Osteoblast (primary cell): ENCODE measurements around the gene SCYL2. TPM values are rescaled to one million over a fixed set of nuclear protein-coding genes. Genes with fewer than 3 reads are reported as not detected.
"Not testable (repeated sequence)": the region's sequence is repeated elsewhere in the genome, so short reads cannot be mapped to it uniquely, and the experiment has no call there.

Experiments used
- DNase-seq: peaks from one replicate; pipeline ENCODE4 v3.0.0; 2011; ENCODE audit warnings: low spot score, mixed read lengths; ENCODE audit not compliant: insufficient read length; ENCODE audit errors: missing footprints
- H2AFZ ChIP-seq: 2 replicates; pipeline ENCODE4 v1.6.0; 2011; ENCODE audit warnings: mild to moderate bottlenecking, low read length
- H3K27ac ChIP-seq: 2 replicates; pipeline ENCODE4 v1.5.1; 2011; ENCODE audit warnings: mild to moderate bottlenecking, low read depth, low read length, moderate library complexity
- H3K27me3 ChIP-seq: 2 replicates; pipeline ENCODE4 v1.6.0; 2012; ENCODE audit warnings: mild to moderate bottlenecking, control low read depth, inconsistent platforms, low read length, moderate library complexity; ENCODE audit not compliant: insufficient read depth
- H3K36me3 ChIP-seq: 2 replicates; pipeline ENCODE4 v1.5.1; 2011; ENCODE audit warnings: mild to moderate bottlenecking, low read length, control low read depth, moderate library complexity; ENCODE audit not compliant: insufficient read depth
- H3K4me1 ChIP-seq: 2 replicates; pipeline ENCODE4 v1.5.1; 2011; ENCODE audit warnings: mild to moderate bottlenecking, low read length, control low read depth, moderate library complexity; ENCODE audit not compliant: insufficient read depth
- H3K4me2 ChIP-seq: 2 replicates; pipeline ENCODE4 v1.6.0; 2011; ENCODE audit warnings: mild to moderate bottlenecking, low read length; ENCODE audit not compliant: insufficient read depth
- H3K4me3 ChIP-seq: fragments of 200-600 bp; sonication (generic); 3 replicates; pipeline ENCODE4 v1.5.1; 2012; ENCODE audit warnings: mild to moderate bottlenecking, low read length, inconsistent platforms; ENCODE audit not compliant: insufficient read depth
- H3K79me2 ChIP-seq: 2 replicates; pipeline ENCODE4 v1.6.0; 2012; ENCODE audit warnings: mild to moderate bottlenecking, low read length, control low read depth, inconsistent platforms; ENCODE audit not compliant: insufficient read depth
- H3K9me3 ChIP-seq: 2 replicates; pipeline ENCODE4 v1.5.1; 2011; ENCODE audit warnings: low read depth, low read length, control low read depth
- H4K20me1 ChIP-seq: 2 replicates; pipeline ENCODE4 v1.6.0; 2012; ENCODE audit warnings: mild to moderate bottlenecking, low read length, control low read depth; ENCODE audit not compliant: insufficient read depth
- total RNA-seq: library from RNA; depleted of rRNA; stranded (reverse); fragments of >200 nt; gene quantifications from 2 replicates; pipeline ENCODE4 v1.2.3, GENCODE V29; 2012
- TF ChIP-seq, protein P1 (sequence below): IDR thresholded peaks from 2 replicates; pipeline ENCODE4 v1.5.1; 2011; ENCODE audit warnings: mild to moderate bottlenecking, low read depth, low read length, moderate library complexity; ENCODE audit errors: extremely low read depth

Gene SCYL2
- total RNA-seq, 1 donor: 64.4 TPM

DNA sequence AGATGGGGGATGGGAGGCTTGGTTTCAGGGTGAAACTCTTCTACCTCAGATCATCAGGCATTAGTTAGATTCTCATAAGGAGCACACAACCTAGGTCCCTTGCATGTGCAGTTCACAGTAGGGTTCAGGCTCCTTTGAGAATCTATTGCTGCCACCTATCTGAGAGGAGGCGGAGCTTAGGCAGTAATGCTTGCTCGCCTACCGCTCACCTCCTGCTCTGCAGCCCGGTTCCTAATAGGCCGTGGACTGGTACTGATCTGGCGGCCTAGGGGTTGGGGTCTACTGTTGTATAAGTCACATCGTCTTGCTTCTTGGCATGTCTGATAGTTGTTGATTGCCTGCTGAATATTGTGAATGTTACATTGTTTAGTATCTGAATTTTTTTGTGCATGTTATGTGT is 12.2 kb downstream of the SCYL2 start:
- H4K20me1 ChIP-seq: peaks cover 11% of the 10 kb centered on the region
- no peak overlapping the region for H2AFZ ChIP-seq

DNA sequence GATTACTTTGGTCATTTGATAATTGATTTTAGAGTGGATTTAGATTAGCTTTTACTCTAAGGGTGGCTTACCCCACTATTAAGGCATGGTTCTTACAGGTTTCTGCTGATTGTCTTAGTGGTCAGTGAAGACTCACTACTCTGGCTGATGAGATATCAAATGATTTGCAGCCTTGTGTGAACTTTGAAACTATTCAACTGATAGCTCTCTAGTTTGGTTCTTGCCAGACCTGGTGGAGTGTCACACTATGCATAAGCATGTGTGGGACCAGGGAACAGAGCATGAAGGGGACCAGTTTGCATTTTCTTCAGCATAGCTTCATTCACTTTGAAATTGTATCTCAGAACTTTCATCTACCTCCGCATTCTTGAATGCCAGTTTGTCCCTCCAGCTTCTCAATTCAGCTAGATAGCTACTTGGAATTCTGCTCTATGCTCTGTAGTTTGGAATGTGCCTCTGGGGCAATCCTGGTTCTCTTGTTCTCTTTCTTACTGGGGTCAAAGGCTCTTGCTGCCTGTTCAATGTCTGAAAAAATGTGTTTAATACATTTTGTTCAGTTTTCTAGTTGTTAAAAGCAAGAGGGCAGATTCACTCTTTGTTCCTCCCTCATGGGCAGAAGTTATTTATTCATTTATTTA is 12.7 kb downstream of the SCYL2 start:
- no peak overlapping the region for H3K4me3 ChIP-seq
- DNase-seq: no peak
- no peaks in the 10 kb centered on the region for H3K27me3 ChIP-seq
- no peak overlapping the region for H3K27ac ChIP-seq
- H4K20me1 ChIP-seq: peaks cover 11% of the 10 kb centered on the region
- no peak overlapping the region for H3K4me2 ChIP-seq
- no peaks in the 10 kb centered on the region for H3K9me3 ChIP-seq
- TF ChIP-seq, protein P1, sequence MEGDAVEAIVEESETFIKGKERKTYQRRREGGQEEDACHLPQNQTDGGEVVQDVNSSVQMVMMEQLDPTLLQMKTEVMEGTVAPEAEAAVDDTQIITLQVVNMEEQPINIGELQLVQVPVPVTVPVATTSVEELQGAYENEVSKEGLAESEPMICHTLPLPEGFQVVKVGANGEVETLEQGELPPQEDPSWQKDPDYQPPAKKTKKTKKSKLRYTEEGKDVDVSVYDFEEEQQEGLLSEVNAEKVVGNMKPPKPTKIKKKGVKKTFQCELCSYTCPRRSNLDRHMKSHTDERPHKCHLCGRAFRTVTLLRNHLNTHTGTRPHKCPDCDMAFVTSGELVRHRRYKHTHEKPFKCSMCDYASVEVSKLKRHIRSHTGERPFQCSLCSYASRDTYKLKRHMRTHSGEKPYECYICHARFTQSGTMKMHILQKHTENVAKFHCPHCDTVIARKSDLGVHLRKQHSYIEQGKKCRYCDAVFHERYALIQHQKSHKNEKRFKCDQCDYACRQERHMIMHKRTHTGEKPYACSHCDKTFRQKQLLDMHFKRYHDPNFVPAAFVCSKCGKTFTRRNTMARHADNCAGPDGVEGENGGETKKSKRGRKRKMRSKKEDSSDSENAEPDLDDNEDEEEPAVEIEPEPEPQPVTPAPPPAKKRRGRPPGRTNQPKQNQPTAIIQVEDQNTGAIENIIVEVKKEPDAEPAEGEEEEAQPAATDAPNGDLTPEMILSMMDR: no peak
- peaks cover 85% of the 10 kb centered on the region for H3K79me2 ChIP-seq
- H3K4me1 ChIP-seq: no peaks in the 10 kb centered on the region
- H2AFZ ChIP-seq: no peak overlapping the region
- H3K36me3 ChIP-seq: peaks cover 4% of the 10 kb centered on the region

More for the DNA sequence above, 12.2 kb downstream of the SCYL2 start:
- Histone ChIP-seq H3K4me2 (no peak overlapping the region), H3K4me3 (no peak overlapping the region), H3K4me1 (no peaks in the 10 kb centered on the region), H3K27ac (no peak overlapping the region), H3K27me3 (no peaks in the 10 kb centered on the region), H3K36me3 (peaks cover 4% of the 10 kb centered on the region), H3K79me2 (peaks cover 89% of the 10 kb centered on the region), H3K9me3 (no peaks in the 10 kb centered on the region)
- no peak for DNase-seq
- TF ChIP-seq, protein P1: no peak

DNA sequence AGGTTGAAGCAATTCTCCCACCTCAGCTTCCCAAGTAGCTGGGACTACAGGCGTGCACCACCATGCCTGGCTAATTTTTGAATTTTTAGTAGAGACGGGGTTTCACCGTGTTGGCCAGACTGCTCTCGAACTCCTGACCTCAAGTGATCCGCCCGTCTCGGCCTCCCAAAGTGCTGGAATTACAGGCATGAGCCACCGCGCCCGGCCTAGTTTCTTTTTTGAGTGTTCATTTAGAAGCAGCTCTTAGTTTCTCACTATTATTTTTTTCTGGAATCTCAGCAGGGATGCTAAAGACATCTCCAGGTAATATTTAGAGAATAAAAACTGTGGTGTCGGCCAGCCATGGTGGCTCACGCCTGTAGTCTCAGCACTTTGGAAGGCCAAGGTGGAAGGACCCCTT is 17.6 kb downstream of the SCYL2 start:
- not testable (repeated sequence) for H3K27me3 ChIP-seq, H3K36me3 ChIP-seq, H3K4me3 ChIP-seq, H3K27ac ChIP-seq, H2AFZ ChIP-seq, H3K9me3 ChIP-seq, H4K20me1 ChIP-seq, H3K4me1 ChIP-seq, DNase-seq, H3K4me2 ChIP-seq
- H3K79me2 ChIP-seq: peaks cover 52% of the 10 kb centered on the region

DNA sequence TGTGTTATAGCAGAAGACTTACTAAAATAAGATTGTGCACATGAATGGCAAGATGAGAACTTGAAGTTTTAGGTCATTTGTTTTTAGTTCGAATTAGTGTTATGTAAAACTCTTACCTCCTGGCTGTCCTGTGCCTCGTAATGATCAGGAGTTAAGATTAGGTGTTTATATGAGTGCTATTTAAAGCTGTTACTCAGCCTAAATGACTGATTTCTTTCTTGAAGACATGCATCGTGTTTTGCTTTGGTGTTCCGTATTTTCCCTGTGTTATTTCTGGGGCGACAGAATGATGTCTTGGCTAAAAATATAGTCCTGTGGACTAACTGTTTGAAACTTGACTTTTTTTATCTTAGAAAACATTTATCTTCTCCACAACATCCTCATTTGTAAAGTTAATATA is 22.1 kb downstream of the SCYL2 start:
- no peak for DNase-seq
- Histone ChIP-seq H3K4me2 (no peak overlapping the region), H3K27me3 (no peaks in the 10 kb centered on the region), H3K4me1 (no peaks in the 10 kb centered on the region), H3K79me2 (peaks cover 22% of the 10 kb centered on the region), H3K9me3 (no peaks in the 10 kb centered on the region), H2AFZ (no peak overlapping the region), H4K20me1 (no peaks in the 10 kb centered on the region), H3K27ac (no peak overlapping the region), H3K4me3 (no peak overlapping the region), H3K36me3 (peaks cover 14% of the 10 kb centered on the region)
- TF ChIP-seq, protein P1: no peak
